HG02623 (cell line): ENCODE data around the gene RNF8.
"Not testable (repeated sequence)": the region's sequence is repeated elsewhere in the genome, so short reads cannot be mapped to it uniquely, and the experiment has no call there.

Experiments used
- ATAC-seq: cut with Tn5 transposase; IDR thresholded peaks from one replicate; pipeline ENCODE4 v1.9.1; 2021; ENCODE audit warnings: moderate library complexity; ENCODE audit not compliant: unreplicated experiment

Gene RNF8, protein sequence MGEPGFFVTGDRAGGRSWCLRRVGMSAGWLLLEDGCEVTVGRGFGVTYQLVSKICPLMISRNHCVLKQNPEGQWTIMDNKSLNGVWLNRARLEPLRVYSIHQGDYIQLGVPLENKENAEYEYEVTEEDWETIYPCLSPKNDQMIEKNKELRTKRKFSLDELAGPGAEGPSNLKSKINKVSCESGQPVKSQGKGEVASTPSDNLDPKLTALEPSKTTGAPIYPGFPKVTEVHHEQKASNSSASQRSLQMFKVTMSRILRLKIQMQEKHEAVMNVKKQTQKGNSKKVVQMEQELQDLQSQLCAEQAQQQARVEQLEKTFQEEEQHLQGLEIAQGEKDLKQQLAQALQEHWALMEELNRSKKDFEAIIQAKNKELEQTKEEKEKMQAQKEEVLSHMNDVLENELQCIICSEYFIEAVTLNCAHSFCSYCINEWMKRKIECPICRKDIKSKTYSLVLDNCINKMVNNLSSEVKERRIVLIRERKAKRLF

DNA sequence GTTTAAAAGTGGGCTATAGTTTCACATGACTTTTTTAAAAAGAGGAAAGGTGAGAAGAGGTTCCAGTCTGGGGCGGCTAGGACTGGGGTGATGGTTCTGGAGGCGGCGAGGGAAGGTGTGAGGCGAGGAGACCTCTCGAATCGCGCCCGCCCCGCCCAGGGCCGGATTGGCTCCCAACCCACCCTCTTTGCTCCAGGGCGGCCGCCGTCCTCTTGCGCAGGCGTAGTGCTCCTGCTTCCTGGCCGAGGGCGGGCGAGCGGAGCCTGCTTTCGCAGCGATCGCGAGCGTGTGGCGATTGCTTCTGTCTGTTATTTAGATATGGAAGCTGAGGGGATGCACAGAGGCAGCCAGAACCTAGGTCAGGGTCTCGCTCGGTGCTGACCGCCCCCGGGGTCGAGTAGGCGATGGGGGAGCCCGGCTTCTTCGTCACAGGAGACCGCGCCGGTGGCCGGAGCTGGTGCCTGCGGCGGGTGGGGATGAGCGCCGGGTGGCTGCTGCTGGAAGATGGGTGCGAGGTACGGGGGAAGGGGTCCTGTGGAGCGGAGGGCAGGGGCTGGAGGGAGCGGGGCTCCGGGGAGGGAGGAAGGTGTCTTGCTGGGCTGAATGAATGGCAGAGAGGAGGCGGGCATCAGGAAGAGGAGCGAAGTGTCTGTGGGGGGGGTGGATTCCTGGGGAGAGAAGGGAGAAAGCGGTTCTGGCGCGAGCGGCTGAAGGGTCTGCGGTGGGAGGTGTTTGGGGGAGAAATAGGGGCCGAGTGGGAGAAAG lies at the start of gene RNF8:
TSS of gene RNF8 (plus strand) at position 223 of the 765 bp plus-strand sequence. CDS start at position 405, 182 bp downstream.
- ATAC-seq = peak; percentile 87

DNA sequence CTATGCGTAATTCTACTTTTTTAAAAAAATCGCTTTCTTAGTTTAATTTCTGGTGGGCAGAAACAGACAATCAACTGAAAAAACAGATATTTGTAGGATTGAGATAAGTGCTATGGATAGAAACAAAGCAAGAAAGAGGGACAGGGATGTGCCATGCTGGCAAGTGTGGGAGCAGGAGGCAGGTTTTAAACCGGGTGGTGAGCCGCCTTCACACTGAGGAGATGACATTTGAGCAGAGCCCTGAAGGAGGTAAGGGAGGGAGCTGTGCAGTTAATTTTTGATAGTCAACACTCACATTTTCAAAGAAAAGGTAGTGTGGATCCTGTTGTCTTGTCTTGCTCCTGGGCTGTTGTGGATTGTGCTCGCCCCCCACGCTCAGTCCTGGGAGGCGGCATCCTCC lies 49.0 kb upstream of the RNF8 start:
- no peak for ATAC-seq

- ATAC-seq = no peak
Observed at GRCh38 chr6:37305841-37306425, 47.9 kb upstream of the RNF8 start.

GRCh38 chr6:37306624-37307222 lies 47.1 kb upstream of the RNF8 start:
- ATAC-seq = no peak

DNA sequence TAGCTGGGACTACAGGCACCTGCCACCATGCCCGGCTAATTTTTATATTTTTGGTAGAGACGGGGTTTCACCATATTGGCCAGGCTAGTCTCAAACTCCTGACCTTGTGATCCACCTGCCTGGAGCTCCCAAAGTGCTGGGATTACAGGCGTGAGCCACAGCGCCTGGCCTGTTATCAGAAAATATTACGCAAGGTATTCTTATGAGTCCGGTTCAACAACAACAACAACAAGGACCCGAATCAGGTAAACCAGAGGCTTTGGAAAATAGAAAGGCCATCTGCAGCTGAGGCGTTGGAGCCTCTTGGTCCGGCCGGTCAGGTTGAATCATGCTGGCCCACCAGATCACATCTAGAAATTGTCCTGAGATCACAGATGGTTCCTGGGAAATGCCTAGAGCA lies 46.3 kb upstream of the RNF8 start:
- not testable (repeated sequence) for ATAC-seq

GRCh38 chr6:37308069-37308815 lies 45.5 kb upstream of the RNF8 start:
- ATAC-seq = no peak

- no peak for ATAC-seq
Observed at GRCh38 chr6:37309046-37309445, 44.7 kb upstream of the RNF8 start.

GRCh38 chr6:37309692-37310091 lies 44.1 kb upstream of the RNF8 start:
- ATAC-seq = no peak

GRCh38 chr6:37310966-37311365 lies 42.8 kb upstream of the RNF8 start:
- ATAC-seq = no peak

DNA sequence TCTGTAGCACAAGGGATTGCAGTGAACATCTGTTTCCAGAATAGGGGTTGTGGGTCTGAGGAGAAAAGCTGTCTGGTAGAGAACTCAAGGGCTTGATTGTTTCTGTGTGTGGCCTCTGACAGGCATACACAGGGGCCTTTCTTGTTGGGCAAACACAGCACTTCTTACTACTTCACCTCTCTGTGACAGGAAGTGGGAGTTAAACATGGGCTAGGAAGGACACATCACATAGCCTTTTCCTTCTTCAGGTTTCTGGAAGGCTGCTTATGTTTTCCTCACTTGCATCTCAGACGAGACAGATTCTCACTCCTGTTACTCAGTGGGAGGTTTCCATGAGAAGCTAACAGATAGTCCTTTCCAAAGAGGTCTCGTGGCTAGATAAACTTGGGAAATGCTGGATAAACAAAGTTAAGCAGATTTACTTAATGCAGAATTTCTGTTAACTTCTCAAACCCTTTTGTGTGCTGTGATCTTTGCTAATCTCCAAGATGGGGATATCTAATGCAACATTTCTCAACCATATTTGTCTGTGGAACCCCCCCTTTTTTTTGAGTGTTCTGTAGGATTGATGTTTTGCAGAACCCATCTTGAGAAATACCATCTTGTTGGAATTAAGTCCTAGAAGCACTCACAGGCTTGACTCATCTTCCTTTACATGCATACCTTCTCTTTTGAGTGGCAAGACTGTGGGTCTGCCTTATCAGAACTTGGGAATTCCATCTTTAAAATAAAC lies 41.9 kb upstream of the RNF8 start:
- ATAC-seq = no peak

DNA sequence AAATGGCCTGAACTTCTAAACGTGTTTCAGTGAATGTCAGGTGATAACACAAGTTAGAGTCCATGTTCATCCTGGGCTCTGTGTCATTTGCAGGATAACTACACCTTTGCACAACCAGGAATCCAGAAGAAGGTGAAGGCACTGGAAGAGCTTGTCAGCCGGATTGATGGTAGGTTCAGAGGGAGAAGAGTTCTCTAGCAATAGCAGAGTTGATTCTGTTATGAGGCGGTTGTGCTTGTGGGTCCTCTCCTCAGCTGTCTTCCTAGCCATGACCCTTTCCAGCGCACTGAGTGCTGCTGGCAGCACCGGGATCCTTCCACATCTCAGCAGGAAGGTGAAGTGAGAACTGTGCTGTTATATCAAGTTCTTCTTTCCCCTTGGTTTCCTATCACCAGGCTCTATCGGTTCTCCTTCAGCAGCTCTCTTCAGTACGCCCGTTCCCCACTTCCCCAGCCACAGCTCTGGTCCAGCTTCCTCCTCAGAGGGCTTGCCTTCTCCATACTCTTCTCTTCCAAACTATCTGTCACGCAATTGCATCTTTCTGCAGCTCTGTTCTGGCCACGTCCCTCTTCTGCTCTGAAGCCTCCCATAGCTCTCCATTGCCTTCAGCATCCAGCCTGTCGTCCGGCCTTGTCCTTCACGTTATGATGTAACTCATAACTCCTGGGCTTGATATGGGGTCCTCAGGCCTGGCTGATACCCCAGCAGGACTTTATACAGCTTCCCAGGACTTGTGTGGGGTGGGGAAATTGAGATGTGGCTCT lies 39.9 kb upstream of the RNF8 start:
- ATAC-seq = no peak

DNA sequence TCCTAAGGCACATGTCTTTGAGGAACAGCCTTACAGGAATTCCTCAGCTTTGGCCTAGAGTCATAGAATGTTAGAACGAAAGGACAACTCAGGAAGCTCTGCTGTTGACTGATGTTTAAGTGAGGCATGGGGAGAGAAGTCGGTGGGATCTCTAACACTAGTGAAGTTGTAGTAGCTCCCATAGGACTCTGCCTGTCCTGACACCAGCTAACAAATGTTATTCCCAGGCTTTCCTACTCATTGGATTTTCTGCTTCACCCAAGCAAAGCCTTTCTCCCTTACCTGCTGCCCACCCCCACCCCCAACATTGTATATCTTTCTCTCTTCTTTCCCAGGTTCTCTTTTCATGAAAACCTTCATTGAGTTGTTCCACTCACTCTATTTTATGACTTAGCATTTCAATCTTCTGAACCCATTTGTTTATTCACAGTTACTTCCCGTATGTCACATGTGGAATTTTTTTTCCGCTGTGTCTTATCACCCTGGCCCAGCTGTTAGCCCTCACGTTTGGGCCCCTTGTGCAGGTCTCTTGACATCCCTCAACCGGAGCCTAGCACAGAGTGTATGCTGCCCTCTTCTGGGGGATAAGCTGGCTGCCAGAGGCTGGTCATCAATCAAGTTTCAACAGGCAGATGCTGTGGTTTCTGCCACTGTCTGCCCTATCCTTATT lies 39.2 kb upstream of the RNF8 start:
- no peak for ATAC-seq

DNA sequence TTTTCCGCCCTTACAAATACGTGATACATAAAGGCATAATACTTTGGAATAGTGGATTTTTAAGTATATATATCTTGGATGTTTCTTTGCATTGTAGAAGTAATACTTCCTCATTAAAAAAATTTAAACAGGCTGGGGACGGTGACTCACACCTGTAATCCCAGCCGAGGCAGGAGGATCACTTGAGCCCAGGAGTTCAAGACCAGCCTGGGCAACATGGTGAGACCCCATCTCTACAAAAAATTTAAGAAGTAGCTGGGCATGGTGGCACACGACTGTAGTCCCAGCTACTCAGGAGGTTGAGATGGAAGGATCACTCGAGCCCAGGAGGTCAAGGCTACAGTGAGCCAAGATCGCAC lies 38.6 kb upstream of the RNF8 start:
- no peak for ATAC-seq

- no peak for ATAC-seq
Observed at GRCh38 chr6:37316071-37316470, 37.7 kb upstream of the RNF8 start.

DNA sequence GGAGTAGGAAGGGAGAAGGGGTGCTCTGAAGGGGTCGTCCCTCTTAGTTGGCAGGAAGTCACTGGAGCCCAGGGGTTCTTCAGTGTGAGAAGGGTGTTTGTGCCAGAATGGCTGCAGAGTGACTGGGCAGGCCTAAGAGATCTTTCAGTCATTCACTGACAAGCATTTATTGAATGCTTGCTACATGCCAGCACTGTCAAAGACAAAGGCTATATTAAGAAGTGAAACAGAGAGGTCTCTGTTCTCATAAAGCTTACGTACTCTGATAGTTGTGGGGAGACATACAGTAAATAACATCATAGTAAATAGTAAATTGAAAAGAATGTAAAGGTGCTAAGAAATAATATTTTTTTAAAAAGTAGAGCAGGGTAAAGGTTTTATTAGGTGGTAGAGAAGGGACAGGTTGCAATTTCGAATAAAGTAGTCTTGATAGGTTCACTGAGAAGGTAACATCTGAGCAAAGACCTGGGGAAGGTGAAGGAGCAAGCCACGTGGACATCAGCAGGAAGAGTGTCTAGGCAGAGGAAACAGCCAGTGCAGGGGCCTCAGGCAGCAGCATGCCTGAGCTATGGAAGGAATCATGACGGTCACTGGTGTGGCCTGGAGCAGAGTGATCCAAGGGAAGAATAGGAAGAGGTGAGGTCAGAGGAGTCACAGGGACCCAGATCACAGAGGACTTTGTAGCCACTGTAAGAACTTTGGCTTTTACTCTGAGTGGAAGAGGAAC lies 36.3 kb upstream of the RNF8 start:
- ATAC-seq = no peak

DNA sequence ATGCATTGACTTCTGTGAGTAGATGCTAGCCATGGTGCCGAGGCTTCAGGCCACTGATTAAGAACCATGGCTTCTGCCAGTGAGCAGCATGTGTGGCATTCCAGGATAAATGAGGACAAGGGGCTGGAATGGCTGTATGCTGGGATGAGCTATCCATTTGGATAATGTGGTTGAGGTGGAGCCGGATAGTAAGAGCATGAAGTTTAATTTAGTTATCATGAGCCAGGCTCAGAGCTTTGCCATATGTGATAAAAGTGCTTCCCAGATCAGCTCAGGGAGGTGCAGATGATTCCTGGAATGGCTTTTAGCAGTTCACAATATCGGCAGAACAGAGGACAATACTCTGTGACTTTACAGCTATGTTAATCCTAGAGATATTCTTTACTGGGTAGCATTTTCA lies 34.6 kb upstream of the RNF8 start:
- ATAC-seq = no peak

DNA sequence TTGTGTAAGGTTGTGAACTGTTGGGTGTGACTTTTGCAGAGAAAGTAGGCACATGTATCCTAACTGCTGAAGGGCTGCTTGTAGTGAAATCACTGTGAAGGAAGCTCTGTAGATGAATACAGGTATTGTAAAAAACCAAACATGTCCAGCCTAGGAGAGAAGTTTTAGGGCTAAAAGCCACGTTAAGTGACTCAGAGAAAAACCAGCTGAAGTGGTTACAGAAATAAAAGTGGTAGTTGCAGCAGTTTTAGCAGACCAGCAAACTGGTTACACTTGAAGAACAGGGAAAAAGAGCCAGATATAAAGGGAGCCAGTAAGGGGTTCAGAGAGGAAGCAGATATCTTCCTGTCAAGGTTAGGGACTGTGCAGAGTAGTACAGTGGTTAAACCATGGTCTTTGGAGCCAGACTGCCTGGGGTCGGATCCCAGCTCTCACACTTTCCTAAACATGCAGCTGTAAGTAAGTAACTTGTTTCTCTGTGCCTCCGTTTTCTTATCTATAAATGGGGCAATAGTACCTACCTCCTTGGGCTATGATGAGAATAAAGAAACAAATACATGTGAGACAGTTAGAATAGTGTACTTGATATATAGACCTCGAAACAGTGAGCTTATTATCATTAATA lies 33.8 kb upstream of the RNF8 start:
- no peak for ATAC-seq

DNA sequence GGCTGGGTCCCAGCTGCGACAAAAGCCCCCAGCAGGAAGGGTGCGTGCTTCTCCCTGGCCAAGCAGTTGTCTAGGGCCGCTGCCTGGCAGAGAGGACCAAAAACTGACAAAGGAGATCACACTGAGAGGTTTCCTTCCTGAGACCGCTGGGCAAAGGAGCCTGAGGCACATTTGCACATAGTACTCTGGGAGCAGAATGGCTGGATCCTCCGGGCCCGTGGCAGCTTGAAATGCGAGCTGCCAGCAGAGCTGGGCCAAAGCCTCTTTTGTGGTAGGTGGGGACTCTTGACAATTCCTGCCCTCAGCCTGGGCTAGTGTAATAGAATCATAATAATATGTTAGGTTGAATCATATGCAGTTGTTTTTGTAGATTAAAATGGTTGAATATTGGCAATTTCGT lies 33.1 kb upstream of the RNF8 start:
- no peak for ATAC-seq
